GM21360 (cell line): ENCODE data around the gene MXRA8.
A peak's percentile ranks its signal among the peaks of the same experiment; 100 is the strongest.

Source experiments
- ATAC-seq: cut with Tn5 transposase; IDR thresholded peaks from one replicate; pipeline ENCODE4 v1.9.1; 2021; ENCODE audit warnings: mild to moderate bottlenecking, moderate library complexity; ENCODE audit not compliant: unreplicated experiment

The MXRA8 gene

DNA sequence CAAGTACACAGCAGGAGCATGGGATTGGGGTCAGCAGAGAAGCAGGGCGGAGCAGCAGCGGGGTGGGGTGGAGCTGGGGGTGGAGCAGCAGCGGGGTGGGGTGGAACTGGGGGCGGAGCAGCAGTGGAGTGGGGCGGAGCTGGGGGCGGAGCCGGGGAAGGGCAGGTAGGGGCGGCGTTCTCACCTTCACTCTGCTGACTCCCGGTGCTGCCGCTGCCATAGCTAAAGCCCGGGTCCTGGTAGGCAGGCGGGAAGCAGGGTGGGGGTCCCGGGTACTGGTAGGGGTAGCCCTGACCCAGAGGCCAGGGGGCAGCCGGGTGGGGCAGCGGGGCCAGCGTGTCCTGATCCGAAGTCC is 20.6 kb downstream of the MXRA8 start:
- no peak for ATAC-seq

DNA sequence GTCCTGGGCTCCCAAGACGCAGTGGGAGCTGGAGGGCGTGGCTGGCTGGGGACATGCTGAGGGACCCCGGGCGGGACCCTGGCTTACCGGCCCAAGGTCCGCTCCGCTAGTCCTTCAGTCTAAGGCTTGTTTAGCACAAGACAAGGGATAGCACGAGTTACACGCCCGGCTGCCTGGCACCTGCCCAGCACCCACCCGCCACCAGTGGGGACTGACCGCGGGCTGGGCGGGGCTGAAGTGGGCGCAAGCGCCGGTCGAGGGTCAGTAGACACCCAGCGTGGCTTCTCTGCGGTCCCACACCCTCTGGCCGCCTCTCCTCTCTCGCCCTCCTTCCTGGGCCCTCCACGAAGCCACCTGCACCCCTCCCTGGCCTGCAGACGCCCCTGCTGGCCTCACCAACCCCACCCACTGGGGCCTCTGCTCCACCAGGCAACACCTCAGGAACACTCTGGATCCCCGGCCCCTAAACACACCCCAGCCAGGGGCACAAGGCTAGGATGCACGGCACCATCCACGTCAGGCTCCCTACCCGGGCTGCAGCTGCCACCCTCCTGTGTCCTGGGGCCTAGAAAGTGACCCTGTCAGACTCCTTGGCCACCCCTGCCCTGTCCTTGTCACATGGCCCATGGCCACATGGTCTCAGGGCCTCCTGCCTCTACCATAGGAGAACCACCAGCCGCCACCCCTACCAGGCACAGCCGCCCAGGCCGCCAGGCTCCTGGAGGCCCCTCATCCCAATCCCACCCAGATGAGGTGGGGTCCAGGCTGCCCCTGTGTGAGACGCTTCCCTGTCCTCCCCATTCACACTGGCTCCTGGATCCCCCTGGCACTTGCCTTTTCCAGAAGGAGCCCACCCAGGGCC is 21.2 kb downstream of the MXRA8 start:
- ATAC-seq, result no peak

DNA sequence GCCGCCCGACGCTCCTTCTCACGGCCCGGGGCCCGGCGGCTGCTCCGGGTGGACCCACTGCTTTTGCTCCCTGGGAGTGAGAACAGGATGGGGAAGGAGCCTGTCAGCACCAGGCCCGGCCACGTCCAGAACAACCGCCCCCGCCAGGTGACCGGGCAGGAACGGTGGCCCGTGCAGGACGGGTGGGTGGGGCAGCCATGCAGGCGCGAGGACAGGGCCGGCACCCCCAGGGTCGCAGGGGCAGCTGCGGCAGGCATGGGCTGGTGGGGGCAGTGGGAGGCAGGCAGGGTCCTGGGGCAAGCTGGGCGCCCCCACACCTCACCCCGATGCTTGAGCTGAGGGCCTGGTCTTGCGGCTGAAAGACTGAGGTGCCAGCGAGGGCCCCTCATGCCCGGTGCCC is 21.9 kb downstream of the MXRA8 start:
- no peak for ATAC-seq

DNA sequence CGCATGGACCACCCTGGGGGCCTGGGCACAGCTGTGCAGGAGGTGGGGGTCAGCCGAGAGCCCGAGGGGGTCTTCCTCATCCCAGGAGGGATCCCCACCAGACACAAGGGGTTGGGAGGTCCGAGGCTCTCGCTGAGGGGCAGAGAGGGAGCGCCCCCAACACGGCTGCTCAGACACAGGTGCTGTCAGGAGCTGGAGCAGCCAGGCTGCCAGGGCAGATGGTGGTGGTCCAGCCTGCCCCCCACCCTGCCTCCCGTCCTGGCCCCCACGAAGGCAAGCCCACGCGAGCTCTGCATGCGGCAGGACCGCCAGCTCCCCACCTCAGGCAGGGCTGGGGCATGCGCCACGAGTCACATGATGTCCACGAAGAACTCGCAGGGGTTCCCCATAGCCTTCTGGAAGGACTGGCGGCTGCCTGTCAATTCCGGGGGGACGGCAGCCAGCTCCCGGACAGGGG is 22.5 kb downstream of the MXRA8 start:
- ATAC-seq, result no peak

DNA sequence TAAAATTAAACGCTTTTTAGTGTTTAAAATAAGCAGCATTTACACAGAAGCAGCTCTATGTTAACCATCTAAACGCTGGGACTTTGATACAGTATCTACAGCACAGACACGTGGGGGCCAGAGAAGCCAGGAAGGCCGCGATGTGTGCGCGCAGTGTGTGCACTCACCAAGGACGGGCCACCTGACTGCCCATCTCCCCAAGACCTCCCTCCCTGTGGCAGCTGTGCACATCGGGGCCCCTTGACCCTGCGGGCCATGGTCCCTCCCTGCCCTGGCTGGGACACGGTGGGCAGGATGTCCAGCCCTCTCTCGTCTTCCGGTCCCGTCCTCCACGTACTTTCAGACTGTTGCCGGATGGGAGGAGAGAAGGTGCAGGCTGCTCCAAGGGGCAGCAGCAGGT is 23.1 kb downstream of the MXRA8 start:
- no peak for ATAC-seq

DNA sequence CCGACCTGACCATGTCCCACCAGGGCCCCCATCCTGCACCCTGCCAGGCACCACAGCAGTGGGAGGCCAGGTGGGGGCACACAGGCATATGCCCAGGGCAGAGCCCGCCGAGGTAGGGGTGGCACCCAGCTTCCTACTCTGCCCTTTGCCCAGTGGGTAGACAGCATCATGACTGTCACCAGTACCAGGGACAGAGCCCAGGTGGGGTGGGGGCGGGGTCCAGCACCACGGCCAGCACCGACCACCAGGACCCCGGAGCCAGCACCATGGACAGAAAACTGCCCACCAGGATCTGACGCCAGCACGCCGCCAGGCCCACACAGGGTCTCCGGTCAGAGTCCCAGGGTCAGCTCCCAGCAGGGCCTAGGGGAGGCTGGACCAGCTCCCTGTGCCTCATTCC is 23.5 kb downstream of the MXRA8 start:
- no peak for ATAC-seq

DNA sequence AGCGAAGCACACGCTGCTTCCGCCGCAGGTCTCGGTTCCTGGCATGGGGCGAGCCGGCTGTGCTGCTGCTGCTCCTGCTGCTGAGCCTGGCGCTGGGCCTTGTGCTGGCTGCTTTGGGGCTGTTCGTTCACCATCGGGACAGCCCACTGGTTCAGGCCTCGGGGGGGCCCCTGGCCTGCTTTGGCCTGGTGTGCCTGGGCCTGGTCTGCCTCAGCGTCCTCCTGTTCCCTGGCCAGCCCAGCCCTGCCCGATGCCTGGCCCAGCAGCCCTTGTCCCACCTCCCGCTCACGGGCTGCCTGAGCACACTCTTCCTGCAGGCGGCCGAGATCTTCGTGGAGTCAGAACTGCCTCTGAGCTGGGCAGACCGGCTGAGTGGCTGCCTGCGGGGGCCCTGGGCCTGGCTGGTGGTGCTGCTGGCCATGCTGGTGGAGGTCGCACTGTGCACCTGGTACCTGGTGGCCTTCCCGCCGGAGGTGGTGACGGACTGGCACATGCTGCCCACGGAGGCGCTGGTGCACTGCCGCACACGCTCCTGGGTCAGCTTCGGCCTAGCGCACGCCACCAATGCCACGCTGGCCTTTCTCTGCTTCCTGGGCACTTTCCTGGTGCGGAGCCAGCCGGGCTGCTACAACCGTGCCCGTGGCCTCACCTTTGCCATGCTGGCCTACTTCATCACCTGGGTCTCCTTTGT is 24.7 kb downstream of the MXRA8 start:
- ATAC-seq, result no peak

DNA sequence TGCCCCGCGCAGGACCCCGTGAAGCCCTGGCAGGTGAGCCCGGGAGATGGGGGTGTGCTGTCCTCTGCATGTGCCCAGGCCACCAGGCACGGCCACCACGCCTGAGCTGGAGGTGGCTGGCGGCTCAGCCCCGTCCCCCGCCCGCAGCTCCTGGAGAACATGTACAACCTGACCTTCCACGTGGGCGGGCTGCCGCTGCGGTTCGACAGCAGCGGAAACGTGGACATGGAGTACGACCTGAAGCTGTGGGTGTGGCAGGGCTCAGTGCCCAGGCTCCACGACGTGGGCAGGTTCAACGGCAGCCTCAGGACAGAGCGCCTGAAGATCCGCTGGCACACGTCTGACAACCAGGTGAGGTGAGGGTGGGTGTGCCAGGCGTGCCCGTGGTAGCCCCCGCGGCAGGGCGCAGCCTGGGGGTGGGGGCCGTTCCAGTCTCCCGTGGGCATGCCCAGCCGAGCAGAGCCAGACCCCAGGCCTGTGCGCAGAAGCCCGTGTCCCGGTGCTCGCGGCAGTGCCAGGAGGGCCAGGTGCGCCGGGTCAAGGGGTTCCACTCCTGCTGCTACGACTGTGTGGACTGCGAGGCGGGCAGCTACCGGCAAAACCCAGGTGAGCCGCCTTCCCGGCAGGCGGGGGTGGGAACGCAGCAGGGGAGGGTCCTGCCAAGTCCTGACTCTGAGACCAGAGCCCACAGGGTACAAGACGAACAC is 25.4 kb downstream of the MXRA8 start:
- no peak for ATAC-seq

DNA sequence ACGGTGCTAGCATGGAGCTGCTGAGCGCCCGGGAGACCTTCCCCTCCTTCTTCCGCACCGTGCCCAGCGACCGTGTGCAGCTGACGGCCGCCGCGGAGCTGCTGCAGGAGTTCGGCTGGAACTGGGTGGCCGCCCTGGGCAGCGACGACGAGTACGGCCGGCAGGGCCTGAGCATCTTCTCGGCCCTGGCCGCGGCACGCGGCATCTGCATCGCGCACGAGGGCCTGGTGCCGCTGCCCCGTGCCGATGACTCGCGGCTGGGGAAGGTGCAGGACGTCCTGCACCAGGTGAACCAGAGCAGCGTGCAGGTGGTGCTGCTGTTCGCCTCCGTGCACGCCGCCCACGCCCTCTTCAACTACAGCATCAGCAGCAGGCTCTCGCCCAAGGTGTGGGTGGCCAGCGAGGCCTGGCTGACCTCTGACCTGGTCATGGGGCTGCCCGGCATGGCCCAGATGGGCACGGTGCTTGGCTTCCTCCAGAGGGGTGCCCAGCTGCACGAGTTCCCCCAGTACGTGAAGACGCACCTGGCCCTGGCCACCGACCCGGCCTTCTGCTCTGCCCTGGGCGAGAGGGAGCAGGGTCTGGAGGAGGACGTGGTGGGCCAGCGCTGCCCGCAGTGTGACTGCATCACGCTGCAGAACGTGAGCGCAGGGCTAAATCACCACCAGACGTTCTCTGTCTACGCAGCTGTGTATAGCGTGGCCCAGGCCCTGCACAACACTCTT is 26.2 kb downstream of the MXRA8 start:
- ATAC-seq, result no peak

DNA sequence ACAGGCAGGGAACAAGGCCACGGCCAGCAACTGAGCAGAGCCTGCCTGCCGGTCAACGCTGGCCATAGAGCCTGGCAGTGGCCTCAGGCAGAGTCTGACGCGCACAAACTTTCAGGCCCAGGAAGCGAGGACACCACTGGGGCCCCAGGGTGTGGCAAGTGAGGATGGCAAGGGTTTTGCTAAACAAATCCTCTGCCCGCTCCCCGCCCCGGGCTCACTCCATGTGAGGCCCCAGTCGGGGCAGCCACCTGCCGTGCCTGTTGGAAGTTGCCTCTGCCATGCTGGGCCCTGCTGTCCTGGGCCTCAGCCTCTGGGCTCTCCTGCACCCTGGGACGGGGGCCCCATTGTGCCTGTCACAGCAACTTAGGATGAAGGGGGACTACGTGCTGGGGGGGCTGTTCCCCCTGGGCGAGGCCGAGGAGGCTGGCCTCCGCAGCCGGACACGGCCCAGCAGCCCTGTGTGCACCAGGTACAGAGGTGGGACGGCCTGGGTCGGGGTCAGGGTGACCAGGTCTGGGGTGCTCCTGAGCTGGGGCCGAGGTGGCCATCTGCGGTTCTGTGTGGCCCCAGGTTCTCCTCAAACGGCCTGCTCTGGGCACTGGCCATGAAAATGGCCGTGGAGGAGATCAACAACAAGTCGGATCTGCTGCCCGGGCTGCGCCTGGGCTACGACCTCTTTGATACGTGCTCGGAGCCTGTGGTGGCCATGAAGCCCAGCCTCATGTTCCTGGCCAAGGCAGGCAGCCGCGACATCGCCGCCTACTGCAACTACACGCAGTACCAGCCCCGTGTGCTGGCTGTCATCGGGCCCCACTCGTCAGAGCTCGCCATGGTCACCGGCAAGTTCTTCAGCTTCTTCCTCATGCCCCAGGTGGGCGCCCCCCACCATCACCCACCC is 27.0 kb downstream of the MXRA8 start, which contains the start of gene TAS1R3:
TAS1R3 (plus strand) TSS at position 213 of the 898 bp plus-strand sequence; CDS start at position 279, 66 bp downstream.
- ATAC-seq, result no peak

DNA sequence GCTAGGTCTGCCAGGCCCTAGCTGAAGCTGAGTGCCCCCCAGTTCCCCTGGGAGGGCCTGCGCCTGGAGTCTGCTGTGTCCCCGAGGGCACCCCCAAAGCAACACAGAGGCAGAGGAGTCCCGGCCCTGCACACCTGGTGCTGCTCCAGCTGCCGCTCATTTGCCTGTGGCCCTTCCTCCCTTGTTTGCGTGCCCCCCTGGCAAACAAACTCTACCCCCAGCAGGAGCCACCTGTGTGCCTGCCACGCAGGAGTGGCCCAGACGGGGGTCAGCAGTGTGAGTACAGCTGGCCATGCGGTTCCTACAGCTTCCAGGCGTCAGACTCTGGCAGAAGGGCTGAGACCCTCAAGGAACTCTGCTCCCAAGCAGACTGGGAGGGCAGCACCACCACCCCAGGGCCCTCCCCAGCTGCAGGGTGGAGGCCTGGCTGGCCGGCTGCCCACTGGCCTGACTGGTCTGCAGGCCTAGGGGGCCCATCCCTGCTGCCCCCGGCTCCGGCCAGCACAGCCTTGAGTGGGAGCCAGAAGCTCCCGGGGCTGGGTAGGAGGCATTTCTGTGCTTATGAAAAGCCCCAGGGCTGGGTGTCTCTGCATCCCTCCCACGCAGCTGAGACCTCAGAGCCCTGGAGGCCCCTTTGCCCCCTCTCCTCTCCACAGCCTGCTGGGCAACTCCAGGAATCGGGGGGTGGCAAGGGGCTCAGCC is 27.8 kb downstream of the MXRA8 start:
- no peak for ATAC-seq

DNA sequence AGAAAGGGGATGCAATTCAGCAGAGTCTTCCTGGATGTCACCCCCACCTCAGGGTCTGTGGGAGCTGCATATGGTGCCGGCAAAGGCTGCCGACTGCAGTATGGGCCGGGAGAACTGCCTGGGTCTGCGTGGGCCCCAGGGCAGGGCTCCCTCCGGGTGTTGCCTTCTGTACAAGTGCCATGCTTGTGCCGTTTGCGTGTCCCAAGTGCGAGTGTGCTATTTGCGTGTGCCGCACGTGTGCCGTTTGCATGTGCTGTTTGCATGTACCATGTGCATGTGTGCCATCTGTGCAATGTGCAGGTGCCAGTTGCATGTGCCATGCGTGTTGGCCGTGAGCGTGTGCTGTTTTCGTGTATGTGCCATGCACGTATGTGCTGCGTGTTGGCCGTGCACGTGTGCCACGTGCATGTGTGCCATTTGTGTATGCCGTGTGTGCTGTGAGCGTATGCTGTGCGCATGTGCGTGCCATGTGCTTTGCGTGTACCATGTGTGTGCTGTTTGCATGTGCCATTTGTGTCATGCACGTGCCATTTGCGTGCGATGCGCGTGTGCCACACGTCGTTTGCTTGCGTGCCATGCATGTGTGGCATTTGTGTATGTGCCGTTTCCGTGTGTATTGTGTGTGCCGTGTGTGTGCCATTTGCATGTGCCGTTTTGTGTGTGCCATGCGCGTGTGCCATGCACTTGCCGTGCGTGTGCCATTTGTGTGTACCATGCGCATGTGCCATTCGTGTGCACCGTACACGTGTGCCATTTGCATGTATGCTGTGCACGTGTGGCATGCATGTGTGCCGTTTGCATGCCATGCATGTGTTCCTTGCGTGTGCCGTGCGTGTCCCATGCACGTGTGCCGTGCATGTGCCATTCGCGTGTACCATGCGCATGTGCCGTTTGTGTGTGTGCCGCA is 28.8 kb downstream of the MXRA8 start:
- ATAC-seq, result no peak

DNA sequence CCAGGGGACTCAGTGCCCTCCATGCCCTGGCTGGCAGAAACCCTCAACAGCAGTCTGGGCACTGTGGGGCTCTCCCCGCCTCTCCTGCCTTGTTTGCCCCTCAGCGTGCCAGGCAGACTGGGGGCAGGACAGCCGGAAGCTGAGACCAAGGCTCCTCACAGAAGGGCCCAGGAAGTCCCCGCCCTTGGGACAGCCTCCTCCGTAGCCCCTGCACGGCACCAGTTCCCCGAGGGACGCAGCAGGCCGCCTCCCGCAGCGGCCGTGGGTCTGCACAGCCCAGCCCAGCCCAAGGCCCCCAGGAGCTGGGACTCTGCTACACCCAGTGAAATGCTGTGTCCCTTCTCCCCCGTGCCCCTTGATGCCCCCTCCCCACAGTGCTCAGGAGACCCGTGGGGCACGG is 30.1 kb downstream of the MXRA8 start:
- ATAC-seq, result no peak

DNA sequence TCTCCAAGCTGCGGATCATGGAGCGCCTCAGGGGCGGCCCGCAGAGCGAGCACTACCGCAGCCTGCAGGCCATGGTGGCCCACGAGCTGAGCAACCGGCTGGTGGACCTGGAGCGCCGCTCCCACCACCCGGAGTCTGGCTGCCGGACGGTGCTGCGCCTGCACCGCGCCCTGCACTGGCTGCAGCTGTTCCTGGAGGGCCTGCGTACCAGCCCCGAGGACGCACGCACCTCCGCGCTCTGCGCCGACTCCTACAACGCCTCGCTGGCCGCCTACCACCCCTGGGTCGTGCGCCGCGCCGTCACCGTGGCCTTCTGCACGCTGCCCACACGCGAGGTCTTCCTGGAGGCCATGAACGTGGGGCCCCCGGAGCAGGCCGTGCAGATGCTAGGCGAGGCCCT is 31.1 kb downstream of the MXRA8 start:
- no peak for ATAC-seq

DNA sequence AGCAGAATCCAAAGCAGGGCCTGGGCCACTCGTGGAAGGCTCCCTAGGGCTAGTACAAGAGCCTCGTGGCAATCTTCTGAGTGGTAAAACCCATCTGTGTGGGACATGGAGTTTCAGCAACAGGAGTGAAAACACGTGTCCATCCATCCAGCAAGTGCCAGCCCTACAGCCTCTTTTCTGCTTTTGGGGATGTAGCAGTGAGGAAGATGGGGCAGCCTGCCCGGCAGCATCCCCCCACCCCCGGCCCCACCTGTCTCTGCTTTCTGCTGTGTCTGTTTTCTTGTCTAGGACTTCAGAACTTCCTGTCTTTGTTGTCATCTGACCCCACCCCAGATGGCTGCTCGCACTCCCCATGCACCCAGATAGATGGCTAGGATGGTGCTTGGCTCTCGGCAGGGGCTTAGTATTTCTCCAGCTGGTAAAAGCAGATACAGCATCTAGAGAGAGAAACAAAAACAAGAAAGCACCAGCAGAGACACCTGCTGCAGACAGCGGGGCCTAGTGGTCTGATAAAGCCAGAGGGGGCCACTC is 32.2 kb downstream of the MXRA8 start:
- no peak for ATAC-seq

DNA sequence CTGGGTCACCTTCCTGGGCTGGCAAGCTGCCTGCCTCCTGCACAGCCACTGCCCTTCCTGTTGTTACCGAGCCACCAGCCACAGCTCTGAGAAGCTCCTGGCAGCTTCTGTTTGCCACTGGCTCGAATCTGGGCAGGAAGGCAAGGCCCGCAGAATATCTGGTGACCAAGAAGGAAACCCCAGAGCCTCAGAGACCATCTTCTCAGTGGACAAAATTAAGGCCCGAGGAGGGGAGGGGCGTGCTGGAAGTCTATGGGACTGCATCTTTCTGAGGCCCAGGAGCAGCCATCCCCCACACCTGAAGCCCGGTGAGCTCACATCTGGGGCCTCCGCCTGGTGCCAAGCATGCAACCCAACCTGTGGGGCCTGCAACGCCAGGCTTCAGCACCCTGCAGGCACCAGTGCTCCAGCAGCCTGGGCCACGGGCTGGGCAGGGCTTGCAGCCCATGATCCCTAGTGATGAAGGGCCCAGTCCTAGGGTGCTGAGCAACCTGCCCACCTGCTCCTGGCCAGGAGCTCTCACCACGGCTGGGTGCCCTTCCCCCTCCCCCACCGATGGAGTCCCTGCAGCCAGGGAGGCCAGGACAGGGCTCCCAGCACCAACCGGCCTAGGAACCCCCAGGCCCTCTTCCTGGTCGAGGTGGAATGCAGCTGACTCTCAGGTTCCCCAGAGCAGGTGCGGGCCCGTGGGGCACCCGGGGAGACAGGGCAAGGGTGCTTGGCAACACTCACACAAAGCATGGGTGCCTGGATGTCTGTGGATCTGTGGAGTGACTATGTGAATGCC is 32.9 kb downstream of the MXRA8 start:
- ATAC-seq, result peak; percentile 1
